GM18907 (cell line): ENCODE results near the gene GSTCD.
"Not testable (repeated sequence)": the region's sequence is repeated elsewhere in the genome, so short reads cannot be mapped to it uniquely, and the experiment has no call there.

Source experiments
- ATAC-seq: cut with Tn5 transposase; IDR thresholded peaks from one replicate; pipeline ENCODE4 v1.9.1; 2021; ENCODE audit warnings: mild to moderate bottlenecking, moderate library complexity; ENCODE audit not compliant: unreplicated experiment

Gene GSTCD

GRCh38 chr4:105708181-105709080 is at the start of gene GSTCD, which contains the start of gene INTS12:
Gene GSTCD, plus strand, starts transcription at chr4:105708784. Its CDS starts 8,830 bp downstream, at chr4:105717614.
Gene INTS12, minus strand, starts transcription at chr4:105708689. Its CDS starts 8,684 bp downstream, at chr4:105700005.
- ATAC-seq = peak; percentile 84

- ATAC-seq = no peak
Measured at GRCh38 chr4:105659190-105659589, 49.4 kb upstream of the GSTCD start.

GRCh38 chr4:105661028-105661427 is 47.6 kb upstream of the GSTCD start:
- ATAC-seq = no peak

- peak; percentile 52 for ATAC-seq
Measured at GRCh38 chr4:105662935-105663675, 45.5 kb upstream of the GSTCD start.

- peak; percentile 50 for ATAC-seq
Measured at GRCh38 chr4:105666693-105667092, 41.9 kb upstream of the GSTCD start.

GRCh38 chr4:105670684-105671083 is 37.9 kb upstream of the GSTCD start:
- ATAC-seq = no peak

DNA sequence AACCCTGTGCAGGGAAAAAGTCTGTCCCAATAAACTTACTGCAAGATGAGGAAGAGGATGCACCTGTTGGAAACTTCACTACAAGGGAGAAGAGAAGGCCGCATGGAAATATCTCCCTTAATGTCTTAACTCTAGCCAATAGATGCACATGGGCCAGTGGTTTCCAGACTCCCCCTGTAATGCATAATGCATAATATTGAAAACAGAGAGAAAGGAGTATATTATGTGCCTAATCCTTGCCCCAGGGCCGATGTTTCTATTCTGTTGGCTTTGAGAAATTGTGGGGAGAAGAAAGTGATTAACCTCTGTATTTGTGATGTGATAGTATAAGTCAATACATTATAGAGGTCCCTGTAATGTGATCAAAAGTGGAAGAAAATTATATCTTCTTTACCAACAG is 37.3 kb upstream of the GSTCD start:
- ATAC-seq = no peak

- ATAC-seq = no peak
Measured at GRCh38 chr4:105674011-105674410, 34.6 kb upstream of the GSTCD start.

DNA sequence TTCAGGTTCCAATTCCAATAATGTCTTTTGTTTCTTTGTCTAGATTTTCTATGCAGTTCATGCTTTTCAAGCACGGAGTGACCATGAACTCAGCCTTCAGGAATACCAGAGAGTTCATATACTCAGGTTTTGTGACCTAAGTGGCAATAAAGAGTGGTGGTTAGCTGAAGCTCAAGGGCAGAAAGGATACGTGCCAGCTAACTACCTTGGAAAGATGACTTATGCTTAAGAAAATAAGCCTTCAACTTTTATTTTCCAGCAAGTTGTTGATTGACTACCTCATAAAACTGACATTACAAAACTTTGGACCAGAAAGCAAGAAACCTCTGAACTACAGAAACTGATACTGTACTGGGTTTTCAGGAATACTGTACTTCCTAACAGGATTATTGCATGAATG is 30.9 kb upstream of the GSTCD start:
- no peak for ATAC-seq

GRCh38 chr4:105679186-105679585 is 29.4 kb upstream of the GSTCD start:
- no peak for ATAC-seq

DNA sequence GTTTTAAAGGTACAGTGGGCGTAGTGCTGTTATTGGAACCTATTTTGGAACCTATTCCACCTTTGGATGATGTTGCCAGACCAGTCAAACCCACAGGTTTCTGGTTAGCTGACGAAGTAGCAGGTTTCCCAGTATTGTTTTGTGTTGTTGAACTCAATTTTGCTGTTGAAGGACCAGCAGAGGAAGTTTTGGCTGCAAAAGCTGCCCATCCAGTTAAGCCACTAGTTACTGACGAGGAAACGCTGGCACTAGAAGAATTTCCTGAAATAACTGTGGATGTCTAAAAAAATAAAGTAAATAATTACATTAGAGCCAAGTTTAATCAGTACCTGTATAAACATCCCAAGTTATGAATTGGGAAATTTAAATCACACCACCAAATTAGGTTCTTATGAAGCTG is 25.5 kb upstream of the GSTCD start:
- no peak for ATAC-seq

- ATAC-seq = no peak
Measured at GRCh38 chr4:105686571-105686970, 22.0 kb upstream of the GSTCD start.

- not testable (repeated sequence) for ATAC-seq
Measured at GRCh38 chr4:105694812-105695211, 13.8 kb upstream of the GSTCD start.

DNA sequence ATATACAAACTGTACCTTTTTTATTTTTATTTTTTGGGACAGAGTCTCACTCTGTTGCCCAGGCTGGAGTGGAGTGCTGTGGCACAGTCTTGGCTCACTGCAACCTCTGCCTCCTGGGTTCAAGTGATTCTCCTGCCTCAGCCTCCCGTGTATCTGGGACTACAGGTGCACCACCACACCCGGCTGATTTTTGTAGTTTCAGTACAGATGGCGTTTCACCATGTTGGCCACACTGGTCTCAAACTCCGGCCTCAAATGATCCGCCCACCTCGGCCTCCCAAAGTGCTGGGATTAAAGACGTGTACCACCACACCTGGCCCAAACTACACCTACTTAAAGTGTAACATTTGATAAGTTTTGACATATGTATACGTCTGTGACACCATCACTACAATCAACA is 12.8 kb upstream of the GSTCD start:
- not testable (repeated sequence) for ATAC-seq

- ATAC-seq = no peak
Measured at GRCh38 chr4:105698607-105699006, 10.0 kb upstream of the GSTCD start.

- ATAC-seq = no peak
Measured at GRCh38 chr4:105707782-105708180, 803 bp upstream of the GSTCD start.

DNA sequence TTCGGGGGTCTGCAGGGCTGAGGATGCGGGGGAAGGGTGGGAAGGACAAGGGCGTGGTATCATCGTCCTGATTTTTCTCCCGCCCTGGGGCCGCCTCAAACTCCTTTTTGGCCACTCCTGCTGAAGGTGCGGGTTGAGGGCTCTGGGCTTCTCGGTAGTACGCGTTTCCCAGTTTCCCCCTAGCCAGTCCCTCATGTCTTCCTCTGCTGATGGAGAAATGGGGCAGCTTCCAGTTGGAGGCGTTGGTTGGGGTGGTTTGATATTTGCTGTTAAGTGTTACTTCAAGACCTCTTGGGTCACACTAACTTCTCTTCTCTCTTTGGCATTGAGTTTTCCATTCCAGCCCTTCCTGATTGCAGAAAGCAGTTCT is 482 bp downstream of the GSTCD start:
- ATAC-seq = peak; percentile 42

- ATAC-seq = no peak
Measured at GRCh38 chr4:105710012-105710600, 1.5 kb downstream of the GSTCD start.

DNA sequence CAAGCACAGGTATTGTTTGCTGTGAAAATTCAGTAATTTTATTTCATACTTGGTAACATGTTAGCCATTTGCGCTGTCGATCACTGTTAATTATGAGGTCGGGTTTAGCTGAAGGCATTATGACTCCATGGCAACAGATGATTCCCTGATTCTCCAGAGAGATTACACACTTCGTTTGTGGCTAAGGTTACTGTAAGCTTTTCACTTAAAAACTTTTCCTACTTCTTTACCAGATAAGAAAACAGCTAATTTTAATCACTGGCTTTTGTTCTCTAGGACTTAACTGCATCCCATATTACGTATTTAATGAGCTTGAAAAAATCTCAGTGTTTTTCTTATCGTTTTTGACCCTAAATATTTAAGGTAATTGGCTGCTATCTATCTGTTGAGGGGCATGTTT is 2.1 kb downstream of the GSTCD start:
- no peak for ATAC-seq

GRCh38 chr4:105712766-105713165 is 4.2 kb downstream of the GSTCD start:
- ATAC-seq = no peak

- ATAC-seq = peak; percentile 62
Measured at GRCh38 chr4:105714071-105714521, 5.5 kb downstream of the GSTCD start.
